D721Med (cell line): Measurements from ENCODE around the gene LRRC25.
"Not testable (repeated sequence)": the region's sequence is repeated elsewhere in the genome, so short reads cannot be mapped to it uniquely, and the experiment has no call there.

Experiments
- DNase-seq: peaks from one replicate; pipeline ENCODE4 v3.0.0; 2011; ENCODE audit warnings: low spot score; ENCODE audit not compliant: insufficient read length
- FAIRE-seq: peaks from 2 replicates; lab custom pipeline; 2011; peaks lifted over from hg19 to GRCh38; lab: Jason Lieb, UNC
- TF ChIP-seq, protein P1 (sequence below): IDR thresholded peaks from 2 replicates; pipeline ENCODE4 v1.5.1; 2012; ENCODE audit warnings: mild to moderate bottlenecking, control low read depth; ENCODE audit not compliant: insufficient read depth; ENCODE audit errors: missing control alignments

LRRC25 gene

DNA sequence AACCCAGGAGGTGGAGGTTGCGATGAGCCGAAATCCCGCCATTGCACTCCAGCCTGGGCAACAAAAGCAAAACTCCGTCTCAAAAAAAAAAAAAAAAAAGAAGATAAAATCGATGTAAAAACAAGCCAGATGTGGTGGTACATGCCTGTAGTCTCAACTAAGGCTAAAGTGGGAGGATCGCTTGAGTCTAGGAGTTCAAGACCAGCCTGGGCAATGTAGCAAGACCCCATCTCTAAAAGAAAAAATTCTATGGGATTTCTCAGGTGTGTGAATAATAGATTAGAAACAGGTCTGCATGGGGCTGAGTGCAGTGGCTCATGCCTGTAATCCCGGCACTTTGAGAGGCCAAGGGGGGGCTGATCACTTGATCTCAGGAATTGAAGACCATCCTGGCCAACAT, 45.9 kb downstream of the LRRC25 start:
- TF ChIP-seq, protein P1, sequence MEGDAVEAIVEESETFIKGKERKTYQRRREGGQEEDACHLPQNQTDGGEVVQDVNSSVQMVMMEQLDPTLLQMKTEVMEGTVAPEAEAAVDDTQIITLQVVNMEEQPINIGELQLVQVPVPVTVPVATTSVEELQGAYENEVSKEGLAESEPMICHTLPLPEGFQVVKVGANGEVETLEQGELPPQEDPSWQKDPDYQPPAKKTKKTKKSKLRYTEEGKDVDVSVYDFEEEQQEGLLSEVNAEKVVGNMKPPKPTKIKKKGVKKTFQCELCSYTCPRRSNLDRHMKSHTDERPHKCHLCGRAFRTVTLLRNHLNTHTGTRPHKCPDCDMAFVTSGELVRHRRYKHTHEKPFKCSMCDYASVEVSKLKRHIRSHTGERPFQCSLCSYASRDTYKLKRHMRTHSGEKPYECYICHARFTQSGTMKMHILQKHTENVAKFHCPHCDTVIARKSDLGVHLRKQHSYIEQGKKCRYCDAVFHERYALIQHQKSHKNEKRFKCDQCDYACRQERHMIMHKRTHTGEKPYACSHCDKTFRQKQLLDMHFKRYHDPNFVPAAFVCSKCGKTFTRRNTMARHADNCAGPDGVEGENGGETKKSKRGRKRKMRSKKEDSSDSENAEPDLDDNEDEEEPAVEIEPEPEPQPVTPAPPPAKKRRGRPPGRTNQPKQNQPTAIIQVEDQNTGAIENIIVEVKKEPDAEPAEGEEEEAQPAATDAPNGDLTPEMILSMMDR = no peak
- FAIRE-seq (no peak), DNase-seq (no peak)

- TF ChIP-seq, protein P1 = no peak
- FAIRE-seq = no peak
- no peak for DNase-seq
Observed at GRCh38 chr19:18350490-18350889, 46.9 kb downstream of the LRRC25 start.

DNA sequence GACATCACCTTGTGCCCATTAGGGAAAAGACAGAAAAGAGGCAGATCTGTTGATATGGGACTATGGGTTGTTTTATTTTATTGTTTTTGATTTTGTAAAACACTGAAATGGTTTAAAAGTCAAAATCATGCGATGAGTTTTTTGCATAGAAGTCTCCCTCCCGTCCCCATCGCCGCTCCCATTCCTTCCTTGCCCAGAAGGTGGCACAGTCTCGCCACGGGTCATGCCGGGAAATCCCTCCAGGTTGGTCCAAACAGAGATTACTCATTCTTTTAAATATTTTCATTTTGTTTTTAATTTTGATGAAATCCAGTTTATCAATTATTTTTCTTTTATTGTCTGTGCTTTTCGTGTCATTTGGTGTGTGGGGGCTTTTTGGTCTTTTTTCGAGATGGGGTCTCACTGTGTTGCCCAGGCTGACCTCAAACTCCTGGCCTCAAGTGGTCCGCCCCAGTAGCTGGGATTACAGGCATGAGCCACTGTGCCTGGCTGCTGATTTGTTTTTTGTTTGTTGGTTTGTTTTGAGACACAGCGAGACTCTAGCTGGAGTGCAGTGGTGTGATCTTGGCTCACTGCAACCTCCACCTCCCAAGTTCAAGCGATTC, 47.8 kb downstream of the LRRC25 start:
- no peak for DNase-seq
- no peak for FAIRE-seq
- TF ChIP-seq, protein P1 = peak; percentile 88

DNA sequence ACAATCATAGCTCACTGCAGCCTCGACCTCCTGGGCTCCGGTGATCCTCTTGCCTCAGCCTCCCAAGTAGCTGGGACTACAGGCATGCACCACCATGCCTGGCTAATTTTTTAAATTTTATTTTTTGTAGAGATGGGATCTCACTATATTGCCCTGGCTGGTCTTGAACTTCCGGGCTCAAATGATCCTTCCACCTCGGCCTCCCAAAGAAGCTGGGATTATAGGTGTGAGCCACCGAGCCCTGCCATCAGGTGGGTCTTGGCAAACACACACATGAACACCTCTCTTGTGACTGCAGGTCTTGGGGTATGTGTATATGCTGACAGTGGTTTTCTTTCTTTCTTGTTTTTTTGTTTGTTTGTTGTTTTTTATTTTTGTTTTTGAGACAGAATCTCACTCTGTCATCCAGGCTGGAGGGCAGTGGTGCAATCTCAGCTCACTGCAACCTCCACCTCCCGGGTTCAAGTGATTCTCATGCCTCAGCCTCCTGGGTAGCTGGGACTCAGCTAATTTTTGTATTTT, 48.5 kb downstream of the LRRC25 start:
- not testable (repeated sequence) for FAIRE-seq, DNase-seq

GRCh38 chr19:18348171-18348570, 49.3 kb downstream of the LRRC25 start:
- TF ChIP-seq, protein P1 = no peak
- FAIRE-seq (no peak), DNase-seq (no peak)

DNA sequence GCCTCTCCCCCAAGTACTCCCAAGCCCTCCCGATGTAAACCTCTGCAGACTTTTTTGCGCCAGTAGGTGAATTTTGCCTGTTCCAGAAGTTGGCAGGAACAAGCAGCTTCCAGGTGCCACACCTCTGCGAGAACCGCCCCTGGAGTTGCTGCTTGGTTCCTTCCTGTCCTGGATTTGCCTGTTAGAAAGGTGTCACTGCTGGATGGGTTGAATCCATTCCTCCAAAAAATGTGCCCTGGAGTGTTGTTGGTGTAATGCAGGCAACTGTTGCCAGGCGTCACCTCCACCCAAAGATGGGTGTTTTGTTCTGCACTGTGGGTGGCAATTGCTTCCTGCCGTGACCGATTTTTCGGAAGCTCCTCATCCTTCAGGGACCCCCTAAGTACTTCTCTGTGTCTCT, 51.3 kb downstream of the LRRC25 start:
- TF ChIP-seq, protein P1 = no peak
- FAIRE-seq (no peak), DNase-seq (no peak)

GRCh38 chr19:18345296-18345695, 52.1 kb downstream of the LRRC25 start:
- TF ChIP-seq, protein P1 = no peak
- DNase-seq = no peak
- FAIRE-seq = no peak
